Measurements from ENCODE around the gene RGS9.
"Not testable (repeated sequence)": the region's sequence is repeated elsewhere in the genome, so short reads cannot be mapped to it uniquely, and the experiment has no call there.

GRCh38 chr17:65116515-65116914, 20.7 kb upstream of the RGS9 start:
- TF ChIP-seq, protein P1, sequence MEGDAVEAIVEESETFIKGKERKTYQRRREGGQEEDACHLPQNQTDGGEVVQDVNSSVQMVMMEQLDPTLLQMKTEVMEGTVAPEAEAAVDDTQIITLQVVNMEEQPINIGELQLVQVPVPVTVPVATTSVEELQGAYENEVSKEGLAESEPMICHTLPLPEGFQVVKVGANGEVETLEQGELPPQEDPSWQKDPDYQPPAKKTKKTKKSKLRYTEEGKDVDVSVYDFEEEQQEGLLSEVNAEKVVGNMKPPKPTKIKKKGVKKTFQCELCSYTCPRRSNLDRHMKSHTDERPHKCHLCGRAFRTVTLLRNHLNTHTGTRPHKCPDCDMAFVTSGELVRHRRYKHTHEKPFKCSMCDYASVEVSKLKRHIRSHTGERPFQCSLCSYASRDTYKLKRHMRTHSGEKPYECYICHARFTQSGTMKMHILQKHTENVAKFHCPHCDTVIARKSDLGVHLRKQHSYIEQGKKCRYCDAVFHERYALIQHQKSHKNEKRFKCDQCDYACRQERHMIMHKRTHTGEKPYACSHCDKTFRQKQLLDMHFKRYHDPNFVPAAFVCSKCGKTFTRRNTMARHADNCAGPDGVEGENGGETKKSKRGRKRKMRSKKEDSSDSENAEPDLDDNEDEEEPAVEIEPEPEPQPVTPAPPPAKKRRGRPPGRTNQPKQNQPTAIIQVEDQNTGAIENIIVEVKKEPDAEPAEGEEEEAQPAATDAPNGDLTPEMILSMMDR (conservative IDR thresholded peaks at IDR 0.05; ENCODE audit: low read depth, low read length), result not testable (repeated sequence)
- TF ChIP-seq EZH2 (IDR thresholded peaks at IDR 0.05; ENCODE audit: borderline replicate concordance, low read depth, low read length, poor library complexity, severe bottlenecking), result not testable (repeated sequence)
